ENCODE results near the gene PANK4.

- TF ChIP-seq ARNTL (CRISPR knock-in tag; IDR thresholded peaks at IDR 0.05; ENCODE audit: borderline replicate concordance, low read depth) (no peak), ESRRG (CRISPR knock-in tag; IDR thresholded peaks at IDR 0.05) (no peak), ZNF70 (CRISPR knock-in tag; IDR thresholded peaks at IDR 0.05) (no peak), SNAI2 (CRISPR knock-in tag; IDR thresholded peaks at IDR 0.05) (no peak), RARB (CRISPR knock-in tag; IDR thresholded peaks at IDR 0.05) (no peak), TSHZ2 (CRISPR knock-in tag; IDR thresholded peaks at IDR 0.05) (no peak), GLIS3 (CRISPR knock-in tag; IDR thresholded peaks at IDR 0.05) (no peak), CSRNP3 (CRISPR knock-in tag; IDR thresholded peaks at IDR 0.05) (no peak), PATZ1 (CRISPR knock-in tag; IDR thresholded peaks at IDR 0.05; ENCODE audit: borderline replicate concordance) (no peak), ZFP3 (CRISPR knock-in tag; IDR thresholded peaks at IDR 0.05) (no peak), ZFP30 (CRISPR knock-in tag; IDR thresholded peaks at IDR 0.05) (no peak), ZNF8 (CRISPR knock-in tag; IDR thresholded peaks at IDR 0.05) (no peak)
- TF ChIP-seq, protein P1, sequence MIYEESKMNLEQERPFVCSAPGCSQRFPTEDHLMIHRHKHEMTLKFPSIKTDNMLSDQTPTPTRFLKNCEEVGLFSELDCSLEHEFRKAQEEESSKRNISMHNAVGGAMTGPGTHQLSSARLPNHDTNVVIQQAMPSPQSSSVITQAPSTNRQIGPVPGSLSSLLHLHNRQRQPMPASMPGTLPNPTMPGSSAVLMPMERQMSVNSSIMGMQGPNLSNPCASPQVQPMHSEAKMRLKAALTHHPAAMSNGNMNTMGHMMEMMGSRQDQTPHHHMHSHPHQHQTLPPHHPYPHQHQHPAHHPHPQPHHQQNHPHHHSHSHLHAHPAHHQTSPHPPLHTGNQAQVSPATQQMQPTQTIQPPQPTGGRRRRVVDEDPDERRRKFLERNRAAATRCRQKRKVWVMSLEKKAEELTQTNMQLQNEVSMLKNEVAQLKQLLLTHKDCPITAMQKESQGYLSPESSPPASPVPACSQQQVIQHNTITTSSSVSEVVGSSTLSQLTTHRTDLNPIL (CRISPR knock-in tag; IDR thresholded peaks at IDR 0.05; ENCODE audit: low read depth), result no peak
Observed at GRCh38 chr1:2494323-2494693, 32.1 kb downstream of the PANK4 start.

Measured in SK-N-SH treated with all-trans-retinoic acid at 6 μM for 48 hours (cell line).